ENCODE measurements around the gene CX3CR1. TPM values are rescaled to one million over a fixed set of nuclear protein-coding genes. Genes with fewer than 3 reads are reported as not detected.

Gene CX3CR1
- total RNA-seq, 2 experiments from 2014 or later = 0.34 to 0.88 TPM

DNA sequence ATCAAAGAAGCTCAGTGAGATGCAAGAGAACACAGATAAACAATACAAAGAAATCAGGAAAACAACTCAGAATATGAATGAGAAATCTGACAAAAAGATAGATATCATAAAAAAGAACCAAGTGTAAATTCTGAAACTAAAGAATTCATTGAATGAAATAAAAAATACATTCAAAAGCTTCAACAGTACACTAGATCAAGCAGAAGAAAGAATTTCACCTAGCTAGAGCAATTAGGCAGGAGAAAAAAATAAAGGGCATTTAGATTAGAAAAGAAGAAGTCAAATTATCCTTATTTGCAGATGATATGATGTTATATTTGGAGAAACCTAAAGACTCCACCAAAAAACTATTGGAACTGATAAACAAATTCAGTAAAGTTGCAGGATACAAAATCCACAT is 19.4 kb upstream of the CX3CR1 start:
- peaks cover 6% of the 10 kb centered on the region for H3K36me3 Mint-ChIP-seq (ENCODE audit: low read depth)
- TF ChIP-seq CTCF (IDR thresholded peaks at IDR 0.05) = no peak
- peaks cover 27% of the 10 kb centered on the region for H3K9me3 Mint-ChIP-seq
- no peak for DNase-seq
- ChIA-PET CTCF (interaction anchor here (1.0 kb wide), 1 partner anchor 81 kb away, joined by 3 read pairs; no protein-coding TSS in a partner anchor), POLR2A (no interaction called here)
- no peak overlapping the region for H3K27ac Mint-ChIP-seq
- intact Hi-C loops (cut with micrococcal nuclease) = no loop called here
- no peaks in the 10 kb centered on the region for H3K27me3 Mint-ChIP-seq
- ATAC-seq = no peak
- no peak overlapping the region for H3K4me3 Mint-ChIP-seq
- peaks cover 17% of the 10 kb centered on the region for H3K4me1 Mint-ChIP-seq (ENCODE audit: low read depth)

DNA sequence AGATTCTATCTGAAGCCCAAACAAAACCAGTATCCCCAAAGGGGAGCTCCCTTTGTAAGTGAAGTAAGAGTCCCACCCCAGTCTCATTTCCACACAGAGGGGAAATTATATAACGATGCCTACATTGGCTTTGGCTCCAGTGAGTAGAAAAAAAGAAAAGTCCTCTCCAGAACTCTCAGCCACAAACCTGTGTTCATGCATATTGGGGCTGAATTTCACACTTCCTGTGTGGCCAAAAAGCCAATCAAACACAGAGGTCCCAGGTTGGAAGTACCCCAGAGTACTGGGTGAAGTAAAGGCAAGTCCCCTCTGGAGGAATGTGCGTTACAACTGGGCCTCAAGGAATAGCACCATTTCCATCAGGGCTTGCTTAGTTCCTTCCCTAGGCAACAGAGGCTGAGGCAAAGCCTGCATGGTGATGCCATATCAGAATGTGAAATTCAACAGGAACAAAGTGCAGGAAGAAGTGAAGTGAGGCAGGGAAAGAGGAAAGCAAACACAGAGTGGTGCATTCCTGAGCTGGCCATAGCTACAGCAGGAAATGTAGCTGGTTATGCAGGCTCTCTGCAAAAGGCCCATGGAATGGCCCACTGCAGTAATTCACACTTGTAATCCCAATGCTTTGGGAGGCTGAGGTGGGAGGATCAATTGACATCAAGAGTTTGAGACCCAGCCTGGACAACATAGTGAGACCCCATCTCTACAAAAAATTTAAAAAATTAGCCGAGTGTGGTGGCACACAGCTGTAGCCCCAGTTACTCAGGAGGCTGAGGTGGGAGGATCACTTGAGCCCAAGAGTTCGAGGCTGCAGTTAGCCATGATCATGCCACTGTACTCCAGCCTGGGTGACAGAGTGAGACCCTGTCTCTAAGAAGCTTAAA is 16.6 kb upstream of the CX3CR1 start:
- intact Hi-C loops (cut with micrococcal nuclease) = no loop called here
- peaks cover 29% of the 10 kb centered on the region for H3K4me1 Mint-ChIP-seq (ENCODE audit: low read depth)
- H3K4me3 Mint-ChIP-seq = no peak overlapping the region
- H3K27ac Mint-ChIP-seq = no peak overlapping the region
- DNase-seq (no peak), ATAC-seq (no peak)
- peaks cover 21% of the 10 kb centered on the region for H3K9me3 Mint-ChIP-seq
- peaks cover 4% of the 10 kb centered on the region for H3K36me3 Mint-ChIP-seq (ENCODE audit: low read depth)
- H3K27me3 Mint-ChIP-seq = no peaks in the 10 kb centered on the region
- ChIA-PET POLR2A (interaction anchor here (1.2 kb wide), 1 partner anchor 107 kb away, joined by 3 read pairs; no protein-coding TSS in a partner anchor), CTCF (interaction anchor here (0.8 to 17.3 kb wide), 4 partner anchors 8 to 104 kb away, joined by 3 to 754 read pairs (median 6); partner anchors contain the start of gene XIRP1)
- no peak for TF ChIP-seq CTCF (IDR thresholded peaks at IDR 0.05)

DNA sequence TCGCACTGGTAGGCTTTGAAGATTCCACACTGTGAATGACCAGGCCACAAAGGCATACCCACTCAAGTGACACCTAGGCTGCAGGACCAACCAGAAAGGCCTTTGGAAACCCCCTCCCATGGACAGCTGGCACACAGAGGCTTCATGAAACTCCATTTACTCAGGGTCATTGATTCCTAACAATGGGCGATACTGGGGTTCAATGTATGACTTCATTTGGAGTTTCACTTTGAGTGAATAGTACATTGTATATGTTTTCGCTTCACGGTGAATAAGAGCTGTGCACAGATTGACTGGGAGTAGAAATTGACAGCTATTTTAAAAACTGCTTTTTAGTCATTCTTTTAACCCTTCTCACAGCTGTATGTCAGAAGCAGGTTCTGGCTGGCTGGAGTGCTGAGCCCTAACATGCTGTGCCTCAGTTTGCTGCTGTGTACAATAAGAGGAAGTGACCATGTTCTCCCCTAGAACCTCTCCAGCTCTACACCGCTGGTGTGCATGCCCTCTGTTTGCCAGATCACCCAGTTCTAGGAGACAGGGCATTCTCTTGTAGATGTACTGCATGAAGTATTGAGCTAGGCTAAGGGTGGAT is 15.4 kb upstream of the CX3CR1 start:
- POLR2A ChIA-PET = interaction anchor here (0.6 to 1.0 kb wide), 2 partner anchors 9 to 26 kb away, joined by 3 read pairs; no protein-coding TSS in a partner anchor
- Mint-ChIP-seq H3K4me3 (no peak overlapping the region), H3K36me3 (ENCODE audit: low read depth) (peaks cover 4% of the 10 kb centered on the region), H3K9me3 (peaks cover 19% of the 10 kb centered on the region), H3K27ac (peak overlapping the region; percentile 72), H3K4me1 (ENCODE audit: low read depth) (peaks cover 31% of the 10 kb centered on the region), H3K27me3 (no peaks in the 10 kb centered on the region)
- intact Hi-C loops (cut with micrococcal nuclease) = no loop called here
- DNase-seq (no peak), ATAC-seq (peak; percentile 42)
- no peak for TF ChIP-seq CTCF (IDR thresholded peaks at IDR 0.05)
- CTCF ChIA-PET = interaction anchor here (0.7 to 17.3 kb wide), 7 partner anchors 7 to 169 kb away, joined by 3 to 754 read pairs (median 10); partner anchors contain the start of gene XIRP1

GRCh38 chr3:39294446-39295183 is 14.8 kb upstream of the CX3CR1 start:
- H3K4me1 Mint-ChIP-seq (ENCODE audit: low read depth) = peaks cover 36% of the 10 kb centered on the region
- peak; percentile 31 for ATAC-seq
- H3K36me3 Mint-ChIP-seq (ENCODE audit: low read depth) = peaks cover 4% of the 10 kb centered on the region
- DNase-seq = peak; percentile 29
- H3K9me3 Mint-ChIP-seq = peaks cover 13% of the 10 kb centered on the region
- CTCF ChIA-PET = interaction anchor here (0.9 to 17.3 kb wide), 6 partner anchors 21 to 187 kb away, joined by 3 to 754 read pairs (median 116); partner anchors contain the start of genes CX3CR1, GORASP1, TTC21A and XIRP1
- TF ChIP-seq CTCF (IDR thresholded peaks at IDR 0.05) = no peak
- intact Hi-C loops (cut with micrococcal nuclease) = loop anchor here (5.0 kb wide), 1 partner anchor 83 kb away; no protein-coding TSS in a partner anchor
- POLR2A ChIA-PET = interaction anchor here (0.7 to 1.0 kb wide), 2 partner anchors 10 to 124 kb away, joined by 3 read pairs; no protein-coding TSS in a partner anchor
- peak overlapping the region; percentile 72 for H3K27ac Mint-ChIP-seq
- H3K27me3 Mint-ChIP-seq = no peaks in the 10 kb centered on the region
- no peak overlapping the region for H3K4me3 Mint-ChIP-seq

All from activated CD8-positive, alpha-beta T cell treated with anti-CD3 and anti-CD28 coated beads for 36 hours (primary cell).